HCT116 (cell line): Measurements from ENCODE around the gene PPM1H. TPM values are rescaled to one million over a fixed set of nuclear protein-coding genes. Genes with fewer than 3 reads are reported as not detected.

Experiments used
- ATAC-seq: fragments of 200-7000 bp; cut with Tn5 transposase; 2 replicates; pipeline ENCODE4 v1.9.1; 2020; ENCODE audit warnings: mild to moderate bottlenecking, moderate library complexity
- BruUV-seq: library from RNA; stranded (reverse); fragments of 400-500 nt; replicated peaks from 2 replicates; lab custom pipeline; 2021; lab: Mats Ljungman, UMichigan
- CTCF ChIA-PET: fragments of 300-600 bp; sonication (Branson Sonifier 250); formaldehyde crosslinking; loops from one replicate; lab custom pipeline; 2021; ENCODE audit warnings: antibody characterized with exemption; lab: Charles Lee
- POLR2A ChIA-PET: fragments of 300-600, 350-600 bp; sonication (Branson Sonifier 250); formaldehyde crosslinking; loops from one replicate; lab custom pipeline; 2021; ENCODE audit warnings: antibody characterized with exemption; lab: Charles Lee
- RAD21 ChIA-PET, 2 experiments: fragments of 300-600 bp; sonication (Branson Sonifier 250); formaldehyde crosslinking; loops; one replicate each; lab custom pipeline; 2023; ENCODE audit warnings: low total read pairs in 2 of 2; ENCODE audit not compliant: uncharacterized antibody in 2 of 2, unreplicated experiment in 2 of 2, low non-redundant PET in 1 of 2; lab: Charles Lee
- DNase-seq: peaks from one replicate; pipeline ENCODE4 v3.0.0-alpha.2; 2010; ENCODE audit warnings: low read depth, low spot score
- H2AFZ ChIP-seq: fragments of 200-600 bp; shearing (Covaris generic), sonication (generic); 2 replicates; pipeline ENCODE4 v1.6.1; 2017; ENCODE audit warnings: low read depth, mixed run types, mixed read lengths, antibody characterized with exemption, low read length; ENCODE audit not compliant: poor library complexity, severe bottlenecking
- H3K27ac ChIP-seq: 2 replicates; pipeline ENCODE4 v1.5.1; 2012; ENCODE audit warnings: low read depth, low read length
- H3K27me3 ChIP-seq: fragments of 200-600 bp; sonication (generic); 2 replicates; pipeline ENCODE4 v1.6.1; 2016; ENCODE audit warnings: mixed run types, low read length, mixed read lengths; ENCODE audit not compliant: insufficient read depth
- H3K36me3 ChIP-seq, 2 experiments: fragments of 200-500 bp in 1 of 2; fragments of 200-600 bp in 1 of 2; sonication (Bioruptor generic) in 1 of 2; sonication (generic) in 1 of 2; 2 replicates each; pipeline versions ENCODE4 v1.5.1 to v1.6.1; 2014 to 2016; ENCODE audit warnings: low read length in 2 of 2, inconsistent platforms in 1 of 2, mixed read lengths in 1 of 2, mixed run types in 1 of 2; ENCODE audit not compliant: insufficient read depth in 2 of 2, control insufficient read depth in 1 of 2
- H3K4me1 ChIP-seq, 2 experiments: fragments of 200-600 bp in 1 of 2; sonication (generic) in 1 of 2; 2 replicates each; pipeline versions ENCODE4 v1.5.1 to v1.6.1; 2012 to 2017; ENCODE audit warnings: low read length in 2 of 2, inconsistent platforms in 1 of 2, mild to moderate bottlenecking in 1 of 2, mixed read lengths in 1 of 2, mixed run types in 1 of 2, moderate library complexity in 1 of 2; ENCODE audit not compliant: insufficient read depth in 2 of 2, control insufficient read depth in 1 of 2
- H3K4me2 ChIP-seq: fragments of 200-600 bp; sonication (generic); 2 replicates; pipeline ENCODE4 v1.6.1; 2017; ENCODE audit warnings: mixed run types, low read length, mixed read lengths
- H3K4me3 ChIP-seq, 2 experiments: fragments of 200-600 bp in 1 of 2; sonication (generic) in 1 of 2; replicated peaks in 1 of 2; 2 replicates each; pipeline ENCODE4 v1.5.1; 2011 to 2016; ENCODE audit warnings: low read length in 2 of 2, control low read depth in 1 of 2, low read depth in 1 of 2, mild to moderate bottlenecking in 1 of 2, mixed read lengths in 1 of 2, mixed run types in 1 of 2
- H3K79me2 ChIP-seq: fragments of 200-600 bp; sonication (generic); 2 replicates; pipeline ENCODE4 v1.6.1; 2017; ENCODE audit warnings: mild to moderate bottlenecking, mixed run types, low read length, moderate library complexity, mixed read lengths; ENCODE audit not compliant: insufficient read depth
- H3K9ac ChIP-seq: fragments of 200-600 bp; sonication (generic); 2 replicates; pipeline ENCODE4 v1.6.1; 2016; ENCODE audit warnings: low read length, mixed read lengths
- H3K9me2 ChIP-seq: fragments of 200-600 bp; sonication (generic), shearing (Covaris generic); 2 replicates; pipeline ENCODE4 v1.6.1; 2017; ENCODE audit warnings: mixed run types, mild to moderate bottlenecking, moderate library complexity; ENCODE audit not compliant: insufficient read depth
- H3K9me3 ChIP-seq, 2 experiments: fragments of 200-500 bp in 1 of 2; fragments of 200-600 bp in 1 of 2; sonication (Bioruptor generic) in 1 of 2; sonication (generic) in 1 of 2; 2 replicates each; pipeline ENCODE4 v1.6.1; 2014 to 2017; ENCODE audit warnings: low read length in 2 of 2, mixed read lengths in 2 of 2, inconsistent platforms in 1 of 2, low read depth in 1 of 2, mild to moderate bottlenecking in 1 of 2, mixed run types in 1 of 2, moderate library complexity in 1 of 2; ENCODE audit not compliant: control insufficient read depth in 1 of 2, insufficient read depth in 1 of 2
- H4K20me1 ChIP-seq: fragments of 200-600 bp; sonication (generic), shearing (Covaris generic); 2 replicates; pipeline ENCODE4 v1.6.1; 2017; ENCODE audit warnings: mixed run types, mild to moderate bottlenecking, moderate library complexity; ENCODE audit not compliant: insufficient read depth
- EGR1 ChIP-seq: IDR thresholded peaks from 2 replicates; pipeline ENCODE4 v1.6.1; 2012; ENCODE audit warnings: low read depth
- ELF1 ChIP-seq: IDR thresholded peaks from 2 replicates; pipeline ENCODE4 v1.6.1; 2012; ENCODE audit warnings: low read depth, borderline replicate concordance
- JUND ChIP-seq: IDR thresholded peaks from 2 replicates; pipeline ENCODE4 v1.6.1; 2012
- SP1 ChIP-seq: IDR thresholded peaks from 2 replicates; pipeline ENCODE4 v1.6.1; 2012; ENCODE audit warnings: low read depth
- SRF ChIP-seq: IDR thresholded peaks from 2 replicates; pipeline ENCODE4 v1.6.1; 2012; ENCODE audit warnings: low read depth
- TCF7L2 ChIP-seq: IDR thresholded peaks from 2 replicates; pipeline ENCODE4 v1.7.0; 2011; ENCODE audit warnings: borderline replicate concordance, inconsistent platforms; ENCODE audit not compliant: insufficient read depth, insufficient read length; ENCODE audit errors: extremely low read depth
- ZFX ChIP-seq: fragments of 450-650 bp; IDR thresholded peaks from 2 replicates; pipeline ENCODE4 v1.6.1; 2017
- intact Hi-C: fragments of 100-400 bp; cut with micrococcal nuclease; formaldehyde crosslinking; loops from 2 replicates; pipeline ENCODE4 v1.10.0; 2022
- total RNA-seq: library from RNA; stranded (reverse); gene quantifications from one replicate; pipeline ENCODE4 v1.2.1, GENCODE V29; 2021; ENCODE audit not compliant: unreplicated experiment
- TF ChIP-seq, protein P1 (sequence below), 3 experiments: fragments of 200-600 bp in 1 of 3; sonication (generic) in 1 of 3; IDR thresholded peaks in 2 of 3; conservative IDR thresholded peaks in 1 of 3; 2 replicates each; pipeline ENCODE4 v1.5.1; 2012 to 2017; ENCODE audit warnings: low read depth in 2 of 3, low read length in 2 of 3, antibody characterized with exemption in 1 of 3, borderline replicate concordance in 1 of 3, control low read depth in 1 of 3, mild to moderate bottlenecking in 1 of 3, mixed read lengths in 1 of 3, mixed run types in 1 of 3, moderate library complexity in 1 of 3; ENCODE audit not compliant: insufficient read depth in 1 of 3
- TF ChIP-seq, protein P2 (sequence below): IDR thresholded peaks from 2 replicates; pipeline ENCODE4 v1.6.1; 2011; ENCODE audit warnings: mild to moderate bottlenecking, low read length, moderate library complexity; ENCODE audit not compliant: insufficient replicate concordance; ENCODE audit errors: extremely low read depth
- TF ChIP-seq, protein P3 (sequence below): IDR thresholded peaks from 2 replicates; pipeline ENCODE4 v1.6.1; 2012
- TF ChIP-seq, protein P4 (sequence below): IDR thresholded peaks from 2 replicates; pipeline ENCODE4 v1.6.1; 2012

Gene PPM1H
- total RNA-seq, 1 experiment from 2014 or later: 8.0 TPM

DNA sequence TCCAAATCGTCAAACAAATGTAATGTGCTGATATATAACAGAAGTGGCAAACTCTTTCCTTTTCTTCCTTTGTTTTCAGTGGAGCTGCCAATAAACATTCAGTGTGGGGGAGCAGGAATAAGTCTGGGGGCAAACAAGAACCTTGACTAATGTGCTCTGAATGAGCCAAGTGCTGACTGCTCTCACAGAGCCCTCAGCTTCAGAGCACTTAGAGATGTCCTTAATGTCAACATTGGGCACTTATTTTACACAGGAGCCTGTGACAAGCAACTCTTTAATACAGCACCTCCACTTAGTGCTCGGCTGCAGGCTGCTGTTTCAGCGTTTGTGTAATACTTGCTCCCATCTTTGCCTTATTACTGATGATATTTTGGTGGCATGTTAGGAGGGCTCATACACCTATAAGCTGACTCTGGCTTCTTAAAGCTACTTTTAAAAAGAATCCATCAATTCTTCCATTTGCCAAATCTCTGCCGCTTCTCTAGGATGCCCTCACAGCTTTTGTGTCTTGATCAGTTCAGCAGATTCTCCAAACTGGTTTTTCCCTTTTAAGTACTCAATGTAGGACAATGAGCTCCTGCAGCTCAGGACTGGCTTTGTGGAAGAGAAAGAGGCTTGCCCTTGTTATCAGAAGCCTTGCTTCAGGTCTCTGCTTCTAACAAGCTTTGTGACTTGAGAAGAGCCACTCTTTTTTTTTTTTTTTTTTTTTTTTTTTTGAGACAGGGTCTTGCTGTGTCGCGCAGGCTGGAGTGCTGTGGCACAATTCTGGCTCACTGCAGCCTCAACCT is 261.7 kb downstream of the PPM1H start:
- H3K36me3 ChIP-seq: no peaks in the 10 kb centered on the region
- H3K79me2 ChIP-seq: no peaks in the 10 kb centered on the region
- H4K20me1 ChIP-seq: no peaks in the 10 kb centered on the region
- POLR2A ChIA-PET: no interaction called here
- no peaks in the 10 kb centered on the region for H3K9me2 ChIP-seq
- no TSS peak for BruUV-seq
- DNase-seq (no peak), ATAC-seq (no peak)
- TF ChIP-seq, protein P1, sequence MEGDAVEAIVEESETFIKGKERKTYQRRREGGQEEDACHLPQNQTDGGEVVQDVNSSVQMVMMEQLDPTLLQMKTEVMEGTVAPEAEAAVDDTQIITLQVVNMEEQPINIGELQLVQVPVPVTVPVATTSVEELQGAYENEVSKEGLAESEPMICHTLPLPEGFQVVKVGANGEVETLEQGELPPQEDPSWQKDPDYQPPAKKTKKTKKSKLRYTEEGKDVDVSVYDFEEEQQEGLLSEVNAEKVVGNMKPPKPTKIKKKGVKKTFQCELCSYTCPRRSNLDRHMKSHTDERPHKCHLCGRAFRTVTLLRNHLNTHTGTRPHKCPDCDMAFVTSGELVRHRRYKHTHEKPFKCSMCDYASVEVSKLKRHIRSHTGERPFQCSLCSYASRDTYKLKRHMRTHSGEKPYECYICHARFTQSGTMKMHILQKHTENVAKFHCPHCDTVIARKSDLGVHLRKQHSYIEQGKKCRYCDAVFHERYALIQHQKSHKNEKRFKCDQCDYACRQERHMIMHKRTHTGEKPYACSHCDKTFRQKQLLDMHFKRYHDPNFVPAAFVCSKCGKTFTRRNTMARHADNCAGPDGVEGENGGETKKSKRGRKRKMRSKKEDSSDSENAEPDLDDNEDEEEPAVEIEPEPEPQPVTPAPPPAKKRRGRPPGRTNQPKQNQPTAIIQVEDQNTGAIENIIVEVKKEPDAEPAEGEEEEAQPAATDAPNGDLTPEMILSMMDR (IDR thresholded peaks at IDR 0.05 in 2 of 3, conservative IDR thresholded peaks at IDR 0.05 in 1 of 3; ENCODE audit: borderline replicate concordance in 1 of 3, insufficient read depth in 1 of 3, low read depth in 2 of 3, low read length in 2 of 3): no peak
- TF ChIP-seq EGR1 (no peak), SP1 (no peak), ELF1 (no peak), TCF7L2 (no peak), ZFX (no peak), JUND (no peak), SRF (no peak)
- TF ChIP-seq, protein P2, sequence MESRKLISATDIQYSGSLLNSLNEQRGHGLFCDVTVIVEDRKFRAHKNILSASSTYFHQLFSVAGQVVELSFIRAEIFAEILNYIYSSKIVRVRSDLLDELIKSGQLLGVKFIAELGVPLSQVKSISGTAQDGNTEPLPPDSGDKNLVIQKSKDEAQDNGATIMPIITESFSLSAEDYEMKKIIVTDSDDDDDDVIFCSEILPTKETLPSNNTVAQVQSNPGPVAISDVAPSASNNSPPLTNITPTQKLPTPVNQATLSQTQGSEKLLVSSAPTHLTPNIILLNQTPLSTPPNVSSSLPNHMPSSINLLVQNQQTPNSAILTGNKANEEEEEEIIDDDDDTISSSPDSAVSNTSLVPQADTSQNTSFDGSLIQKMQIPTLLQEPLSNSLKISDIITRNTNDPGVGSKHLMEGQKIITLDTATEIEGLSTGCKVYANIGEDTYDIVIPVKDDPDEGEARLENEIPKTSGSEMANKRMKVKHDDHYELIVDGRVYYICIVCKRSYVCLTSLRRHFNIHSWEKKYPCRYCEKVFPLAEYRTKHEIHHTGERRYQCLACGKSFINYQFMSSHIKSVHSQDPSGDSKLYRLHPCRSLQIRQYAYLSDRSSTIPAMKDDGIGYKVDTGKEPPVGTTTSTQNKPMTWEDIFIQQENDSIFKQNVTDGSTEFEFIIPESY: no peak
- TF ChIP-seq, protein P3, sequence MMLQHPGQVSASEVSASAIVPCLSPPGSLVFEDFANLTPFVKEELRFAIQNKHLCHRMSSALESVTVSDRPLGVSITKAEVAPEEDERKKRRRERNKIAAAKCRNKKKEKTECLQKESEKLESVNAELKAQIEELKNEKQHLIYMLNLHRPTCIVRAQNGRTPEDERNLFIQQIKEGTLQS: no peak
- TF ChIP-seq, protein P4, sequence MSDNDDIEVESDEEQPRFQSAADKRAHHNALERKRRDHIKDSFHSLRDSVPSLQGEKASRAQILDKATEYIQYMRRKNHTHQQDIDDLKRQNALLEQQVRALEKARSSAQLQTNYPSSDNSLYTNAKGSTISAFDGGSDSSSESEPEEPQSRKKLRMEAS: no peak
- H3K4me2 ChIP-seq: no peak overlapping the region
- no peaks in the 10 kb centered on the region; a peak in 1 of 4 replicates for H3K4me1 ChIP-seq
- H3K9me3 ChIP-seq: peaks cover 10 to 16% of the 10 kb centered on the region in 2 experiments; a peak in 2 of 4 replicates
- no peak overlapping the region for H3K4me3 ChIP-seq
- no peak overlapping the region for H2AFZ ChIP-seq
- CTCF ChIA-PET: no interaction called here
- intact Hi-C loops: no loop called here
- RAD21 ChIA-PET: no interaction called here
- no peaks in the 10 kb centered on the region for H3K27me3 ChIP-seq
- no peak overlapping the region for H3K9ac ChIP-seq
- H3K27ac ChIP-seq: no peak overlapping the region
